ENCODE measurements around the gene SEC63. TPM values are rescaled to one million over a fixed set of nuclear protein-coding genes. Genes with fewer than 3 reads are reported as not detected.

Gene SEC63
- total and polyA plus RNA-seq, 2 donors (not counting 1 experiment from before 2014, with no cell fraction given) = 34.2 to 82.7 TPM

DNA sequence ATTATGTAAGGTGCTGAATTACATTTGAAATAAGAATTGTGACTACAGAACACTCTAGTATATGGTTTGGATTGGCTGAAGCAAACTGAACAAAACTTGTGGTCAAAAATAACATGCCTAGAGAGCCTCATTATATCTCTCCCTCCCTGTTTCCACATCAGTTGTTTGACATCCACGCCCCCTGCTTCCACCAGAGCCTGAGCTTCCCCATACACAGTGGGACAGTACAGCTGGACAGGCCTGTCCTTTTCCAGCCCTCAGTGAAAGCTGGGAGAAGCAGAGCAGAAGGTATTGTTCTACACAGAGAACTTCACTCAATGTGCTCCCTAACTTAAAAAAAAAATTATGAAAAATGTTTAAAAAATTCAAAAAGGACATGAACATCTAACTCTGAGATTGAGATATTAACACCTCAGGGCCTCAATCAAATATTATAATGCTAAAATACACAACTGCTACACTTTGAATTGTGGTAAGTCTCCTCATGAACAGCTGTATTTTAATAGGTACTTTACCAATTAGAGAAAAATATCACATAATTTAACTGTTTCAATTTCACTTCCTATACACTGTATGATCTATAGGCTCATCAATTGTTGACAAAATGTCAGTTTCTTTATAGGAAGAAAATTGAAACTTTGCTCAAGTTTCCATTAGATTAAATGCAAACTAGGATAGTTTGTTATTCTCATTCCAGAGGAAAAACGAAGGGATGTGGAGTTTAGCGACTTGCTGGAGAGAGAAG, 89.0 kb downstream of the SEC63 start:
- no peak for DNase-seq (ENCODE audit: low read depth in 2 of 2)
- Histone ChIP-seq H3K27me3 (ENCODE audit: control insufficient read depth, insufficient read depth, low read length) (no peaks in the 10 kb centered on the region), H3K9ac (ENCODE audit: insufficient read depth, low read length) (no peak overlapping the region), H3K4me3 (replicated peaks in 1 of 4; ENCODE audit: control extremely low read depth in 1 of 4, insufficient read depth in 1 of 4, low read depth in 3 of 4, low read length in 4 of 4) (no peak overlapping the region), H4K20me1 (ENCODE audit: control insufficient read depth, extremely low read depth, insufficient read depth, low read length) (peaks cover 2% of the 10 kb centered on the region), H3K36me3 (ENCODE audit: control insufficient read depth, insufficient read depth, low read length) (no peaks in the 10 kb centered on the region), H3K9me3 (ENCODE audit: control insufficient read depth, insufficient read depth, low read depth, low read length) (no peaks in the 10 kb centered on the region), H3K4me2 (ENCODE audit: extremely low read depth, insufficient read depth, low read length) (no peak overlapping the region), H3K79me2 (ENCODE audit: control insufficient read depth, insufficient read depth, low read length) (no peaks in the 10 kb centered on the region), H3K4me1 (ENCODE audit: control insufficient read depth, extremely low read depth, insufficient read depth, low read length) (no peaks in the 10 kb centered on the region), H2AFZ (ENCODE audit: low read length) (no peak overlapping the region), H3K27ac (ENCODE audit: insufficient read depth, low read length) (no peak overlapping the region)
- no peak for TF ChIP-seq EZH2 (IDR thresholded peaks at IDR 0.05; ENCODE audit: low read length, missing control alignments)
- TF ChIP-seq, protein P1, sequence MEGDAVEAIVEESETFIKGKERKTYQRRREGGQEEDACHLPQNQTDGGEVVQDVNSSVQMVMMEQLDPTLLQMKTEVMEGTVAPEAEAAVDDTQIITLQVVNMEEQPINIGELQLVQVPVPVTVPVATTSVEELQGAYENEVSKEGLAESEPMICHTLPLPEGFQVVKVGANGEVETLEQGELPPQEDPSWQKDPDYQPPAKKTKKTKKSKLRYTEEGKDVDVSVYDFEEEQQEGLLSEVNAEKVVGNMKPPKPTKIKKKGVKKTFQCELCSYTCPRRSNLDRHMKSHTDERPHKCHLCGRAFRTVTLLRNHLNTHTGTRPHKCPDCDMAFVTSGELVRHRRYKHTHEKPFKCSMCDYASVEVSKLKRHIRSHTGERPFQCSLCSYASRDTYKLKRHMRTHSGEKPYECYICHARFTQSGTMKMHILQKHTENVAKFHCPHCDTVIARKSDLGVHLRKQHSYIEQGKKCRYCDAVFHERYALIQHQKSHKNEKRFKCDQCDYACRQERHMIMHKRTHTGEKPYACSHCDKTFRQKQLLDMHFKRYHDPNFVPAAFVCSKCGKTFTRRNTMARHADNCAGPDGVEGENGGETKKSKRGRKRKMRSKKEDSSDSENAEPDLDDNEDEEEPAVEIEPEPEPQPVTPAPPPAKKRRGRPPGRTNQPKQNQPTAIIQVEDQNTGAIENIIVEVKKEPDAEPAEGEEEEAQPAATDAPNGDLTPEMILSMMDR (conservative IDR thresholded peaks at IDR 0.05 in 1 of 2, IDR thresholded peaks at IDR 0.05 in 1 of 2; ENCODE audit: low read depth in 1 of 2, low read length in 2 of 2) = no peak

DNA sequence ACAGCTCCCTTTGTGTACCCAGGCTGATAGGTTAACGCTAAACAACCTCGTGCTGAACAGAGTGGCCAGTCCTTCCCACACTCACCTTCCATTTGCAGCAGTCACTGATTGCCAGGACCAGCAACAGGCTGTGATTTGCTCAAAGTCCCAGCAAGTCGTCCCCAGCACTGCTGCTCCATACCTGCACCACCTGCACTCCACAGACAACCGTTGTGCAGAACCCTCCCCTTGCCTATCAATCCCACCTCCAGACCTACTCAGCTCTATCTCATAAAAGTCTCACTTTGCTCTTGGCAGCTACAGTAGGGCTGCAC, 90.7 kb downstream of the SEC63 start:
- H3K9ac ChIP-seq (ENCODE audit: insufficient read depth, low read length) = no peak overlapping the region
- TF ChIP-seq, protein P1 (conservative IDR thresholded peaks at IDR 0.05 in 1 of 2, IDR thresholded peaks at IDR 0.05 in 1 of 2; ENCODE audit: low read depth in 1 of 2, low read length in 2 of 2) = no peak
- no peak for TF ChIP-seq EZH2 (IDR thresholded peaks at IDR 0.05; ENCODE audit: low read length, missing control alignments)
- H4K20me1 ChIP-seq (ENCODE audit: control insufficient read depth, extremely low read depth, insufficient read depth, low read length) = no peaks in the 10 kb centered on the region

DNA sequence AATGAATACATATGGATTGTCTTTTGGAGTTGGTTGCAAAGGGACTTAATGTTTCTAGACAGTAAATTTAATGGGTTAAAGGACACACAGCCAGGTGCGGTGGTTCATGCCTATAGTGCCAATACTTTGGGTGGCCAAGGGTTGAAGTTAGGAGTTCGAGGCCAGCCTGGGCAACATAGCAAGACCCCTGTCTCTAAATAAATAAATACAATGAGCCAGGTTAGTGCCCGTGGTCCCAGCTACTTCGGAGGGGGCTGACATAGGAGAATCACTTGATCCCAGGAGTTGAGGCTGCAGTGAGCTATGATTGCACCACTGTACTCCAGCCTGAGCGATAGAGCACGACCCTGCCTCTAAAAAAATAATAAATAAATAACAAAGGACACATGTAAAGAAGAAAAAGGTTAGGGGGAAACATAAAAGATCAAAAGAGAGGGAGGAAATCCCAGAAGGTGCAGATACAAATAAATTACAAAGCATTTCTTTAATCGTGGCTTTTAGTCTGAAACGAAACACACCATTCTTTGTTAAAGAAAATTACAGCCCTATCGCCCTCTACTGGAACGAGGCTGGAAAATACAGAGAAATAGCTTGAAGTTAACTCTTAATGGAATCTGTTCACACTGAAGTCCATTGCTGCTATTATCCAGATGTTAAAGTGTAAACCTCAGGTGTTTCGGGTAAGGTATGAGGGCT, 91.3 kb downstream of the SEC63 start:
- TF ChIP-seq, protein P1 (conservative IDR thresholded peaks at IDR 0.05 in 1 of 2, IDR thresholded peaks at IDR 0.05 in 1 of 2; ENCODE audit: low read depth in 1 of 2, low read length in 2 of 2) = peak; percentile 42 to 56
- TF ChIP-seq EZH2 (IDR thresholded peaks at IDR 0.05; ENCODE audit: low read length, missing control alignments) = no peak
- H3K4me3 ChIP-seq (replicated peaks in 1 of 4; ENCODE audit: control extremely low read depth in 1 of 4, insufficient read depth in 1 of 4, low read depth in 3 of 4, low read length in 4 of 4) = no peak overlapping the region
- no peaks in the 10 kb centered on the region for H3K79me2 ChIP-seq (ENCODE audit: control insufficient read depth, insufficient read depth, low read length)
- no peaks in the 10 kb centered on the region for H3K9me3 ChIP-seq (ENCODE audit: control insufficient read depth, insufficient read depth, low read depth, low read length)
- no peak overlapping the region for H2AFZ ChIP-seq (ENCODE audit: low read length)
- H3K36me3 ChIP-seq (ENCODE audit: control insufficient read depth, insufficient read depth, low read length) = no peaks in the 10 kb centered on the region
- H3K4me2 ChIP-seq (ENCODE audit: extremely low read depth, insufficient read depth, low read length) = no peak overlapping the region
- H4K20me1 ChIP-seq (ENCODE audit: control insufficient read depth, extremely low read depth, insufficient read depth, low read length) = no peaks in the 10 kb centered on the region
- H3K27ac ChIP-seq (ENCODE audit: insufficient read depth, low read length) = no peak overlapping the region
- DNase-seq (ENCODE audit: low read depth in 2 of 2) = peak; percentile 14 to 50
- H3K9ac ChIP-seq (ENCODE audit: insufficient read depth, low read length) = no peak overlapping the region
- H3K4me1 ChIP-seq (ENCODE audit: control insufficient read depth, extremely low read depth, insufficient read depth, low read length) = no peaks in the 10 kb centered on the region
- H3K27me3 ChIP-seq (ENCODE audit: control insufficient read depth, insufficient read depth, low read length) = no peaks in the 10 kb centered on the region

More for the DNA sequence above, 90.7 kb downstream of the SEC63 start:
- H3K27ac ChIP-seq (ENCODE audit: insufficient read depth, low read length) = no peak overlapping the region
- no peaks in the 10 kb centered on the region for H3K79me2 ChIP-seq (ENCODE audit: control insufficient read depth, insufficient read depth, low read length)
- no peaks in the 10 kb centered on the region for H3K4me1 ChIP-seq (ENCODE audit: control insufficient read depth, extremely low read depth, insufficient read depth, low read length)
- no peaks in the 10 kb centered on the region for H3K9me3 ChIP-seq (ENCODE audit: control insufficient read depth, insufficient read depth, low read depth, low read length)
- no peaks in the 10 kb centered on the region for H3K36me3 ChIP-seq (ENCODE audit: control insufficient read depth, insufficient read depth, low read length)
- DNase-seq (ENCODE audit: low read depth in 2 of 2) = no peak
- no peak overlapping the region for H3K4me2 ChIP-seq (ENCODE audit: extremely low read depth, insufficient read depth, low read length)
- no peaks in the 10 kb centered on the region for H3K27me3 ChIP-seq (ENCODE audit: control insufficient read depth, insufficient read depth, low read length)
- no peak overlapping the region for H3K4me3 ChIP-seq (replicated peaks in 1 of 4; ENCODE audit: control extremely low read depth in 1 of 4, insufficient read depth in 1 of 4, low read depth in 3 of 4, low read length in 4 of 4)
- H2AFZ ChIP-seq (ENCODE audit: low read length) = no peak overlapping the region

All from fibroblast of lung (primary cell).